Airway epithelial cell (primary cell): ENCODE results near the gene PAX3. TPM values are rescaled to one million over a fixed set of nuclear protein-coding genes. Genes with fewer than 3 reads are reported as not detected.

ENCODE experiments used
- total RNA-seq: library from RNA; depleted of rRNA; stranded (reverse); fragments of >200 nt; gene quantifications from 2 replicates; pipeline ENCODE4 v1.2.3, GENCODE V29; 2015

The PAX3 gene
- total RNA-seq, result not detected in 2 replicates

GRCh38 chr2:222298311-222299150 is at the start of gene PAX3:
Gene PAX3, minus strand, starts transcription at chr2:222298998. Its CDS starts 383 bp downstream, at chr2:222298615.

Other genes with a start within 250 kb of the PAX3 start
- gene SGPP2, start 125.5 kb upstream of the PAX3 start, total RNA-seq, result 15.7 and 16.4 TPM in 2 replicates